Endothelial cell of umbilical vein (primary cell): ENCODE data around the gene EVI2A. TPM values are rescaled to one million over a fixed set of nuclear protein-coding genes. Genes with fewer than 3 reads are reported as not detected.

ENCODE experiments used
- BruUV-seq: library from RNA; stranded (reverse); fragments of 400-500 nt; replicated peaks from 2 replicates; lab custom pipeline; 2021; lab: Mats Ljungman, UMichigan
- CTCF ChIA-PET: fragments of 300-600, 350-600 bp; sonication (Branson Sonifier 250); formaldehyde crosslinking; loops from one replicate; lab custom pipeline; 2021; ENCODE audit warnings: antibody characterized with exemption, inconsistent platforms; lab: Charles Lee
- POLR2A ChIA-PET: fragments of 300-600, 350-600 bp; sonication (Branson Sonifier 250); formaldehyde crosslinking; loops from one replicate; lab custom pipeline; 2021; ENCODE audit warnings: antibody characterized with exemption, inconsistent platforms; lab: Charles Lee
- DNase-seq: peaks from one replicate; pipeline ENCODE4 v3.0.0-alpha.2; 2011; ENCODE audit warnings: low read depth, low spot score
- FAIRE-seq: peaks from 2 replicates; lab custom pipeline; 2011; peaks lifted over from hg19 to GRCh38; lab: Jason Lieb, UNC
- H2AFZ ChIP-seq: 2 replicates; pipeline ENCODE4 v1.6.0; 2012; ENCODE audit warnings: low read depth, low read length, control low read depth, inconsistent platforms
- H3K27ac ChIP-seq: 2 replicates; pipeline ENCODE4 v1.5.1; 2011; ENCODE audit warnings: low read depth, mild to moderate bottlenecking, control low read depth, low read length, moderate library complexity; ENCODE audit not compliant: insufficient read depth
- H3K27me3 ChIP-seq, 2 experiments: 2 replicates each; pipeline versions ENCODE4 v1.6.0 to v1.6.1; 2011; ENCODE audit warnings: low read length in 2 of 2, mixed read lengths in 1 of 2; ENCODE audit not compliant: control insufficient read depth in 2 of 2, insufficient read depth in 2 of 2
- H3K36me3 ChIP-seq, 2 experiments: 2 replicates in 1 of 2; 3 replicates in 1 of 2; pipeline ENCODE4 v1.5.1; 2011; ENCODE audit warnings: low read length in 2 of 2, mild to moderate bottlenecking in 1 of 2, moderate library complexity in 1 of 2; ENCODE audit not compliant: control insufficient read depth in 2 of 2, insufficient read depth in 2 of 2; ENCODE audit errors: extremely low read depth in 1 of 2
- H3K4me1 ChIP-seq: 3 replicates; pipeline ENCODE4 v1.5.1; 2011; ENCODE audit warnings: mild to moderate bottlenecking, low read length; ENCODE audit not compliant: control insufficient read depth, insufficient read depth; ENCODE audit errors: extremely low read depth
- H3K4me2 ChIP-seq: 2 replicates; pipeline ENCODE4 v1.6.1; 2011; ENCODE audit warnings: low read length, control low read depth, mixed read lengths; ENCODE audit not compliant: insufficient read depth
- H3K4me3 ChIP-seq, 3 experiments: fragments of 200-600 bp in 1 of 3; sonication (generic), shearing (Covaris generic) in 1 of 3; replicated peaks in 1 of 3; 2 replicates each; pipeline ENCODE4 v1.5.1; 2011 to 2016; ENCODE audit warnings: control low read depth in 3 of 3, low read length in 3 of 3, mild to moderate bottlenecking in 2 of 3, inconsistent platforms in 1 of 3, low read depth in 1 of 3, moderate library complexity in 1 of 3; ENCODE audit not compliant: insufficient read depth in 1 of 3
- H3K79me2 ChIP-seq: 2 replicates; pipeline ENCODE4 v1.6.0; 2012; ENCODE audit warnings: low read length, inconsistent platforms; ENCODE audit not compliant: control insufficient read depth, insufficient read depth
- H3K9ac ChIP-seq: replicated peaks from 2 replicates; pipeline ENCODE3; 2011; ENCODE audit warnings: low read length, control low read depth; ENCODE audit not compliant: insufficient read depth; ENCODE audit errors: extremely low read depth
- H3K9me1 ChIP-seq: replicated peaks from 3 replicates; pipeline ENCODE4 v1.6.0; 2011; ENCODE audit warnings: mild to moderate bottlenecking, low read length; ENCODE audit not compliant: control insufficient read depth, insufficient read depth; ENCODE audit errors: extremely low read depth
- H3K9me3 ChIP-seq: replicated peaks from 2 replicates; pipeline ENCODE4 v1.5.1; 2012; ENCODE audit warnings: low read length, inconsistent platforms; ENCODE audit not compliant: control insufficient read depth, insufficient read depth
- H4K20me1 ChIP-seq: replicated peaks from 2 replicates; pipeline ENCODE3; 2011; ENCODE audit warnings: mild to moderate bottlenecking, low read length; ENCODE audit not compliant: control insufficient read depth, insufficient read depth; ENCODE audit errors: extremely low read depth
- CTCF ChIP-seq, 2 donors: IDR thresholded peaks; 1 replicate in 1 of 2; 2 replicates in 1 of 2; pipeline ENCODE4 v1.5.1; 2011; ENCODE audit warnings: low read length in 2 of 2, mild to moderate bottlenecking in 2 of 2, moderate library complexity in 2 of 2, control low read depth in 1 of 2, inconsistent platforms in 1 of 2, low read depth in 1 of 2; ENCODE audit not compliant: insufficient read depth in 1 of 2; ENCODE audit errors: extremely low read depth in 1 of 2
- EZH2 ChIP-seq: IDR thresholded peaks from 2 replicates; pipeline ENCODE4 v1.6.1; 2012; ENCODE audit warnings: borderline replicate concordance, low read depth, mild to moderate bottlenecking, moderate library complexity, low read length, inconsistent platforms; ENCODE audit not compliant: severe bottlenecking
- FOS ChIP-seq: IDR thresholded peaks from 2 replicates; pipeline ENCODE4 v1.6.1; 2011; ENCODE audit warnings: mild to moderate bottlenecking, low read length, moderate library complexity, borderline replicate concordance; ENCODE audit not compliant: insufficient read depth
- GATA2 ChIP-seq: IDR thresholded peaks from 2 replicates; pipeline ENCODE4 v1.7.0; 2011; ENCODE audit warnings: low read depth, mild to moderate bottlenecking, moderate library complexity, mixed read lengths, low read length; ENCODE audit not compliant: insufficient read length, insufficient read depth
- JUN ChIP-seq: IDR thresholded peaks from 2 replicates; pipeline ENCODE4 v1.6.1; 2011; ENCODE audit warnings: borderline replicate concordance, low read depth; ENCODE audit not compliant: insufficient read length, insufficient read depth
- MYC ChIP-seq: IDR thresholded peaks from one replicate; pipeline ENCODE4 v1.6.1; 2011; ENCODE audit warnings: mild to moderate bottlenecking, low read depth, low read length
- POLR2A ChIP-seq: IDR thresholded peaks from 2 replicates; pipeline ENCODE4 v1.6.1; 2012; ENCODE audit warnings: low read depth, mild to moderate bottlenecking, control low read depth, low read length
- POLR2AphosphoS5 ChIP-seq: IDR thresholded peaks from 2 replicates; pipeline ENCODE4 v1.6.1; 2012; ENCODE audit warnings: low read depth, mild to moderate bottlenecking, control low read depth, low read length, moderate library complexity; ENCODE audit not compliant: insufficient read depth
- dilution Hi-C: fragments of 300-500 bp; cut with MboI; formaldehyde crosslinking; loops from one replicate; pipeline ENCODE4 v1.15.0; 2019; ENCODE audit warnings: low sequenced_read_pairs; ENCODE audit not compliant: extremely low pct_ligation_motif_present
- intact Hi-C: fragments of 100-400 bp; cut with micrococcal nuclease; formaldehyde crosslinking; loops from one replicate; pipeline ENCODE4 v1.10.0; 2022
- polyA plus RNA-seq, 4 experiments: library from polyadenylated mRNA; depleted of rRNA in 3 of 4; stranded (reverse) in 3 of 4; unstranded in 1 of 4; fragments of >200 nt; gene quantifications; 2 replicates each; pipeline versions ENCODE4 v1.2.1 to v1.2.3, GENCODE V29; 2011 to 2012; ENCODE audit warnings: missing spikeins in 1 of 4
- total RNA-seq: library from RNA; stranded (reverse); gene quantifications from 2 replicates; pipeline ENCODE4 v1.2.3, GENCODE V29; 2021
- TF ChIP-seq, protein P1 (sequence below): IDR thresholded peaks from 2 replicates; pipeline ENCODE4 v1.6.1; 2011; ENCODE audit not compliant: insufficient read depth, insufficient read length

EVI2A gene
- total and polyA plus RNA-seq, 2 donors (not counting 3 experiments of a cell fraction or from before 2014, with no cell fraction given): 0.07 to 0.22 TPM

- Histone ChIP-seq H2AFZ (no peak overlapping the region), H3K4me2 (no peak overlapping the region), H3K27ac (no peak overlapping the region), H3K79me2 (no peaks in the 10 kb centered on the region), H4K20me1 (no peaks in the 10 kb centered on the region), H3K36me3 (peaks cover 0 to 2% of the 10 kb centered on the region in 2 experiments), H3K27me3 (no peaks in the 10 kb centered on the region), H3K4me1 (peaks cover 3% of the 10 kb centered on the region), H3K4me3 (no peak overlapping the region), H3K9ac (no peak overlapping the region), H3K9me1 (no peaks in the 10 kb centered on the region), H3K9me3 (no peaks in the 10 kb centered on the region)
- no TSS peak for BruUV-seq
- intact Hi-C loops (no loop called here), dilution Hi-C loops (no loop called here)
- TF ChIP-seq POLR2AphosphoS5 (no peak), GATA2 (no peak), EZH2 (no peak), POLR2A (no peak), MYC (no peak), JUN (no peak), FOS (no peak), CTCF (IDR thresholded peaks at IDR 0.05; ENCODE audit: extremely low read depth in 1 of 2, insufficient read depth in 1 of 2, low read depth in 1 of 2, low read length in 2 of 2) (no peak)
- TF ChIP-seq, protein P1, sequence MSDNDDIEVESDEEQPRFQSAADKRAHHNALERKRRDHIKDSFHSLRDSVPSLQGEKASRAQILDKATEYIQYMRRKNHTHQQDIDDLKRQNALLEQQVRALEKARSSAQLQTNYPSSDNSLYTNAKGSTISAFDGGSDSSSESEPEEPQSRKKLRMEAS: no peak
- FAIRE-seq: no peak
- DNase-seq: no peak
- POLR2A ChIA-PET: no interaction called here
- CTCF ChIA-PET: interaction anchor here (1.4 to 1.5 kb wide), 3 partner anchors 10 to 15 kb away, joined by 3 to 6 read pairs (median 5); partner anchors contain the start of gene EVI2B
These were observed 7.8 kb upstream of the EVI2A start for GRCh38 chr17:31329221-31329620.
